ENCODE measurements around the gene MRPS34.

The MRPS34 gene

GRCh38 chr16:1810536-1810935, 37.6 kb upstream of the MRPS34 start:
- no peak overlapping the region for H3K4me2 ChIP-seq (ENCODE audit: low read depth, low read length)
- DNase-seq, result no peak
- H3F3A ChIP-seq (ENCODE audit: insufficient read depth, low read length), result no peaks in the 10 kb centered on the region
- no peak overlapping the region for H2AFZ ChIP-seq (ENCODE audit: low read length)
- H3K9me2 ChIP-seq (replicated peaks; ENCODE audit: insufficient read depth, low read length), result no peaks in the 10 kb centered on the region
- H3K4me3 ChIP-seq (ENCODE audit: low read length), result no peak overlapping the region
- H3K36me3 ChIP-seq (replicated peaks; ENCODE audit: insufficient read depth, low read length), result no peaks in the 10 kb centered on the region
- H3K9me3 ChIP-seq (replicated peaks; ENCODE audit: insufficient read depth, low read length), result no peaks in the 10 kb centered on the region
- no peak overlapping the region for H3K9ac ChIP-seq (ENCODE audit: low read length)
- H3K27ac ChIP-seq (ENCODE audit: low read length), result no peak overlapping the region
- no peak for TF ChIP-seq CTCF (IDR thresholded peaks at IDR 0.05; ENCODE audit: low read length)
- TF ChIP-seq EZH2 (optimal IDR thresholded peaks at IDR 0.05; ENCODE audit: low read depth, low read length), result no peak
- no peak for TF ChIP-seq EZH2phosphoT487 (IDR thresholded peaks at IDR 0.05; ENCODE audit: low read length)
- peaks cover 6% of the 10 kb centered on the region; the same call in 1 of the 2 replicates for H3K79me2 ChIP-seq (ENCODE audit: low read length)
- H3K27me3 ChIP-seq (replicated peaks; ENCODE audit: insufficient read depth, low read length), result no peaks in the 10 kb centered on the region
- no peaks in the 10 kb centered on the region for H3K4me1 ChIP-seq (ENCODE audit: low read length)
- no peaks in the 10 kb centered on the region for H4K20me1 ChIP-seq (ENCODE audit: insufficient read depth, low read length)

- H3K27ac ChIP-seq (ENCODE audit: low read length), result no peak overlapping the region
- TF ChIP-seq CTCF (IDR thresholded peaks at IDR 0.05; ENCODE audit: low read length) (no peak), EZH2 (optimal IDR thresholded peaks at IDR 0.05; ENCODE audit: low read depth, low read length) (no peak), EZH2phosphoT487 (IDR thresholded peaks at IDR 0.05; ENCODE audit: low read length) (no peak)
- H2AFZ ChIP-seq (ENCODE audit: low read length), result no peak overlapping the region
Measured at GRCh38 chr16:1810106-1810505, 37.2 kb upstream of the MRPS34 start.

GRCh38 chr16:1809281-1809801, 36.4 kb upstream of the MRPS34 start:
- no peaks in the 10 kb centered on the region for H3K9me2 ChIP-seq (replicated peaks; ENCODE audit: insufficient read depth, low read length)
- no peak overlapping the region for H3K4me2 ChIP-seq (ENCODE audit: low read depth, low read length)
- no peak for DNase-seq
- no peaks in the 10 kb centered on the region for H3K36me3 ChIP-seq (replicated peaks; ENCODE audit: insufficient read depth, low read length)
- no peak overlapping the region for H3K27ac ChIP-seq (ENCODE audit: low read length)
- H3F3A ChIP-seq (ENCODE audit: insufficient read depth, low read length), result no peaks in the 10 kb centered on the region
- no peak overlapping the region for H2AFZ ChIP-seq (ENCODE audit: low read length)
- no peak overlapping the region for H3K4me3 ChIP-seq (ENCODE audit: low read length)
- H3K79me2 ChIP-seq (ENCODE audit: low read length), result peaks cover 6% of the 10 kb centered on the region; the same call in 1 of the 2 replicates
- H3K9me3 ChIP-seq (replicated peaks; ENCODE audit: insufficient read depth, low read length), result no peaks in the 10 kb centered on the region
- H4K20me1 ChIP-seq (ENCODE audit: insufficient read depth, low read length), result no peaks in the 10 kb centered on the region
- H3K4me1 ChIP-seq (ENCODE audit: low read length), result no peaks in the 10 kb centered on the region
- no peaks in the 10 kb centered on the region for H3K27me3 ChIP-seq (replicated peaks; ENCODE audit: insufficient read depth, low read length)
- TF ChIP-seq CTCF (IDR thresholded peaks at IDR 0.05; ENCODE audit: low read length) (no peak), EZH2 (optimal IDR thresholded peaks at IDR 0.05; ENCODE audit: low read depth, low read length) (no peak), EZH2phosphoT487 (IDR thresholded peaks at IDR 0.05; ENCODE audit: low read length) (no peak)
- H3K9ac ChIP-seq (ENCODE audit: low read length), result no peak overlapping the region

More at GRCh38 chr16:1810106-1810505, 37.2 kb upstream of the MRPS34 start:
- H3F3A ChIP-seq (ENCODE audit: insufficient read depth, low read length), result no peaks in the 10 kb centered on the region
- no peak overlapping the region for H3K9ac ChIP-seq (ENCODE audit: low read length)
- H3K9me2 ChIP-seq (replicated peaks; ENCODE audit: insufficient read depth, low read length), result no peaks in the 10 kb centered on the region
- H3K79me2 ChIP-seq (ENCODE audit: low read length), result peaks cover 6% of the 10 kb centered on the region; the same call in 1 of the 2 replicates
- no peak overlapping the region for H3K4me2 ChIP-seq (ENCODE audit: low read depth, low read length)
- H3K27me3 ChIP-seq (replicated peaks; ENCODE audit: insufficient read depth, low read length), result no peaks in the 10 kb centered on the region
- no peaks in the 10 kb centered on the region for H3K4me1 ChIP-seq (ENCODE audit: low read length)
- H3K36me3 ChIP-seq (replicated peaks; ENCODE audit: insufficient read depth, low read length), result no peaks in the 10 kb centered on the region
- no peaks in the 10 kb centered on the region for H3K9me3 ChIP-seq (replicated peaks; ENCODE audit: insufficient read depth, low read length)
- H3K4me3 ChIP-seq (ENCODE audit: low read length), result no peak overlapping the region
- no peaks in the 10 kb centered on the region for H4K20me1 ChIP-seq (ENCODE audit: insufficient read depth, low read length)
- DNase-seq, result no peak
